Cardiac septum (tissue), 1 donor: ENCODE measurements around the gene ZNF548. TPM values are rescaled to one million over a fixed set of nuclear protein-coding genes. Genes with fewer than 3 reads are reported as not detected.

Experiments
- DNase-seq: peaks from one replicate; pipeline ENCODE4 v3.0.0-alpha.2; 2020; ENCODE audit warnings: low spot score
- intact Hi-C: fragments of 100-400 bp; cut with DNase I; formaldehyde crosslinking; loops from one replicate; pipeline ENCODE4 v1.14.0; 2022
- total RNA-seq: library from RNA; stranded (reverse); fragmentation: NEBNext Ultra II Directional; extraction: Animal tissue kit (Norgen Biotek cat#: 25700); gene quantifications from one replicate; pipeline ENCODE4 v1.2.1, GENCODE V29; 2021
- donor health status: DM: no; HTN: no; CAD: no.

ZNF548 gene
- total RNA-seq, 1 donor from 2014 or later: 16.1 TPM

DNA sequence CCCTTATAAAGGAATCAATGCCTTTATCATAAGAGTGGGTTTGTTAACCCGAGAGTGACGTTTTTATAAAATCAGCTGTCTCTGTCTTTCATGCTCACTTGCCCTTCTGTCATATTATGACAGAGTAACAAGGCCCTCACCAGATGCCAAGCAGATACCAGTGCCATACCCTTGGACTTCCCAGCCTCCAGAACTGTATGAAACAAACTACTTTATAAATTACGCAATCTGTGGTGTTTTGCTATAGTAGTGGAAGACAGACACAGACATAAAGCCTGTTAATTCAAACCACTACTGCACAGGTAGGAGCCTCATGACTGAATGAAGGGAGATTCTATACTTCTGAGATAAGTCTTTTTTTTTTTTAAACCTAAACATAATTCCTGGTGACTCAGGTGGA lies 62.7 kb downstream of the ZNF548 start:
- intact Hi-C loops: no loop called here
- DNase-seq: no peak

Other genes starting within 250 kb of the ZNF548 start
- not detected for gene ZIM3, start 244.7 kb upstream of the ZNF548 start, total RNA-seq
- gene DUXA, start 222.4 kb upstream of the ZNF548 start, total RNA-seq: not detected
- 23.0 TPM for gene ZNF264, start 198.4 kb upstream of the ZNF548 start, total RNA-seq
- 2.2 TPM for gene AURKC, start 158.8 kb upstream of the ZNF548 start, total RNA-seq
- 12.8 TPM for gene ZNF805, start 149.2 kb upstream of the ZNF548 start, total RNA-seq
- 45.3 TPM for gene ZNF460, start 109.4 kb upstream of the ZNF548 start, total RNA-seq
- gene ZNF543, start 69.4 kb upstream of the ZNF548 start, total RNA-seq: 6.1 TPM
- gene ZNF304, start 38.6 kb upstream of the ZNF548 start, total RNA-seq: 10.0 TPM
- gene TRAPPC2B, start 26.3 kb upstream of the ZNF548 start, total RNA-seq: 10.2 TPM
- 4.0 TPM for gene ZNF547, start 26.3 kb upstream of the ZNF548 start, total RNA-seq
- gene ZNF17, start 21.3 kb downstream of the ZNF548 start, total RNA-seq: 10.1 TPM
- 4.0 TPM for gene ZNF749, start 45.5 kb downstream of the ZNF548 start, total RNA-seq
- 3.0 TPM for gene VN1R1, start 67.3 kb downstream of the ZNF548 start, total RNA-seq
- 23.7 TPM for gene ZNF772, start 87.7 kb downstream of the ZNF548 start, total RNA-seq
- gene ZNF419, start 97.9 kb downstream of the ZNF548 start, total RNA-seq: 8.7 TPM
- gene ZNF773, start 110.1 kb downstream of the ZNF548 start, total RNA-seq: 5.5 TPM
- gene ZNF549, start 137.5 kb downstream of the ZNF548 start, total RNA-seq: 3.6 TPM
- gene ZNF550, start 170.0 kb downstream of the ZNF548 start, total RNA-seq: 9.9 TPM
- gene ZNF416, start 189.1 kb downstream of the ZNF548 start, total RNA-seq: 4.8 TPM
- gene ZIK1, start 194.3 kb downstream of the ZNF548 start, total RNA-seq: 4.5 TPM
- gene ZNF530, start 210.0 kb downstream of the ZNF548 start, total RNA-seq: 3.5 TPM
- 16.5 TPM for gene ZNF134, start 224.4 kb downstream of the ZNF548 start, total RNA-seq
- gene ZNF211, start 243.3 kb downstream of the ZNF548 start, total RNA-seq: 14.2 TPM